ENCODE data around the gene DACH1. TPM values are rescaled to one million over a fixed set of nuclear protein-coding genes. Genes with fewer than 3 reads are reported as not detected.

Gene DACH1
- total and polyA plus RNA-seq, 2 of the 8 experiments (the other 6 are each of a cell fraction or from before 2014, with no cell fraction given), result 0.12 to 0.67 TPM

DNA sequence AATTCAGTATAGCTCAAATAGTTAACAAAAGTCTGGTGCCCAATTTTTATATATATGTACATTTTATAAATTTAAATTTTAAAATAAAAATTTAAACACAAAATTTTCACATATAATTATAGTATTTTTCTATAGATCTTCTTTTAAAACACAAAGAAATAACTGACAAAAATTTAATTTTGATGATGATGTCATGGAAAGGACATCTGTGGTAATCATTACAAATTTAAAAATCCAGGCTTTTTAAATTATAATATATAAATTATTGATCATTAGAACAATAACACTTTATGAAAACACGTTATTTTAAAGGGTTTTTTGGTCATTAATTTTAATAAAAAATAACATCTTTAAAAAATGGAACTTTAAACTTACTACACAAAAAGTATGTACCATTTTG is 381.1 kb downstream of the DACH1 start (continued):
- TF ChIP-seq RNF2 (IDR thresholded peaks at IDR 0.05; ENCODE audit: borderline replicate concordance, low read depth, low read length, missing control alignments, poor library complexity, severe bottlenecking), result no peak
- no peak for TF ChIP-seq SP2 (IDR thresholded peaks at IDR 0.05; ENCODE audit: low read length)
- no peak for TF ChIP-seq TBP (IDR thresholded peaks at IDR 0.05; ENCODE audit: low read depth, low read length)
- no peak for TF ChIP-seq JUN (IDR thresholded peaks at IDR 0.05; ENCODE audit: low read depth, low read length)
- TF ChIP-seq, protein P1, sequence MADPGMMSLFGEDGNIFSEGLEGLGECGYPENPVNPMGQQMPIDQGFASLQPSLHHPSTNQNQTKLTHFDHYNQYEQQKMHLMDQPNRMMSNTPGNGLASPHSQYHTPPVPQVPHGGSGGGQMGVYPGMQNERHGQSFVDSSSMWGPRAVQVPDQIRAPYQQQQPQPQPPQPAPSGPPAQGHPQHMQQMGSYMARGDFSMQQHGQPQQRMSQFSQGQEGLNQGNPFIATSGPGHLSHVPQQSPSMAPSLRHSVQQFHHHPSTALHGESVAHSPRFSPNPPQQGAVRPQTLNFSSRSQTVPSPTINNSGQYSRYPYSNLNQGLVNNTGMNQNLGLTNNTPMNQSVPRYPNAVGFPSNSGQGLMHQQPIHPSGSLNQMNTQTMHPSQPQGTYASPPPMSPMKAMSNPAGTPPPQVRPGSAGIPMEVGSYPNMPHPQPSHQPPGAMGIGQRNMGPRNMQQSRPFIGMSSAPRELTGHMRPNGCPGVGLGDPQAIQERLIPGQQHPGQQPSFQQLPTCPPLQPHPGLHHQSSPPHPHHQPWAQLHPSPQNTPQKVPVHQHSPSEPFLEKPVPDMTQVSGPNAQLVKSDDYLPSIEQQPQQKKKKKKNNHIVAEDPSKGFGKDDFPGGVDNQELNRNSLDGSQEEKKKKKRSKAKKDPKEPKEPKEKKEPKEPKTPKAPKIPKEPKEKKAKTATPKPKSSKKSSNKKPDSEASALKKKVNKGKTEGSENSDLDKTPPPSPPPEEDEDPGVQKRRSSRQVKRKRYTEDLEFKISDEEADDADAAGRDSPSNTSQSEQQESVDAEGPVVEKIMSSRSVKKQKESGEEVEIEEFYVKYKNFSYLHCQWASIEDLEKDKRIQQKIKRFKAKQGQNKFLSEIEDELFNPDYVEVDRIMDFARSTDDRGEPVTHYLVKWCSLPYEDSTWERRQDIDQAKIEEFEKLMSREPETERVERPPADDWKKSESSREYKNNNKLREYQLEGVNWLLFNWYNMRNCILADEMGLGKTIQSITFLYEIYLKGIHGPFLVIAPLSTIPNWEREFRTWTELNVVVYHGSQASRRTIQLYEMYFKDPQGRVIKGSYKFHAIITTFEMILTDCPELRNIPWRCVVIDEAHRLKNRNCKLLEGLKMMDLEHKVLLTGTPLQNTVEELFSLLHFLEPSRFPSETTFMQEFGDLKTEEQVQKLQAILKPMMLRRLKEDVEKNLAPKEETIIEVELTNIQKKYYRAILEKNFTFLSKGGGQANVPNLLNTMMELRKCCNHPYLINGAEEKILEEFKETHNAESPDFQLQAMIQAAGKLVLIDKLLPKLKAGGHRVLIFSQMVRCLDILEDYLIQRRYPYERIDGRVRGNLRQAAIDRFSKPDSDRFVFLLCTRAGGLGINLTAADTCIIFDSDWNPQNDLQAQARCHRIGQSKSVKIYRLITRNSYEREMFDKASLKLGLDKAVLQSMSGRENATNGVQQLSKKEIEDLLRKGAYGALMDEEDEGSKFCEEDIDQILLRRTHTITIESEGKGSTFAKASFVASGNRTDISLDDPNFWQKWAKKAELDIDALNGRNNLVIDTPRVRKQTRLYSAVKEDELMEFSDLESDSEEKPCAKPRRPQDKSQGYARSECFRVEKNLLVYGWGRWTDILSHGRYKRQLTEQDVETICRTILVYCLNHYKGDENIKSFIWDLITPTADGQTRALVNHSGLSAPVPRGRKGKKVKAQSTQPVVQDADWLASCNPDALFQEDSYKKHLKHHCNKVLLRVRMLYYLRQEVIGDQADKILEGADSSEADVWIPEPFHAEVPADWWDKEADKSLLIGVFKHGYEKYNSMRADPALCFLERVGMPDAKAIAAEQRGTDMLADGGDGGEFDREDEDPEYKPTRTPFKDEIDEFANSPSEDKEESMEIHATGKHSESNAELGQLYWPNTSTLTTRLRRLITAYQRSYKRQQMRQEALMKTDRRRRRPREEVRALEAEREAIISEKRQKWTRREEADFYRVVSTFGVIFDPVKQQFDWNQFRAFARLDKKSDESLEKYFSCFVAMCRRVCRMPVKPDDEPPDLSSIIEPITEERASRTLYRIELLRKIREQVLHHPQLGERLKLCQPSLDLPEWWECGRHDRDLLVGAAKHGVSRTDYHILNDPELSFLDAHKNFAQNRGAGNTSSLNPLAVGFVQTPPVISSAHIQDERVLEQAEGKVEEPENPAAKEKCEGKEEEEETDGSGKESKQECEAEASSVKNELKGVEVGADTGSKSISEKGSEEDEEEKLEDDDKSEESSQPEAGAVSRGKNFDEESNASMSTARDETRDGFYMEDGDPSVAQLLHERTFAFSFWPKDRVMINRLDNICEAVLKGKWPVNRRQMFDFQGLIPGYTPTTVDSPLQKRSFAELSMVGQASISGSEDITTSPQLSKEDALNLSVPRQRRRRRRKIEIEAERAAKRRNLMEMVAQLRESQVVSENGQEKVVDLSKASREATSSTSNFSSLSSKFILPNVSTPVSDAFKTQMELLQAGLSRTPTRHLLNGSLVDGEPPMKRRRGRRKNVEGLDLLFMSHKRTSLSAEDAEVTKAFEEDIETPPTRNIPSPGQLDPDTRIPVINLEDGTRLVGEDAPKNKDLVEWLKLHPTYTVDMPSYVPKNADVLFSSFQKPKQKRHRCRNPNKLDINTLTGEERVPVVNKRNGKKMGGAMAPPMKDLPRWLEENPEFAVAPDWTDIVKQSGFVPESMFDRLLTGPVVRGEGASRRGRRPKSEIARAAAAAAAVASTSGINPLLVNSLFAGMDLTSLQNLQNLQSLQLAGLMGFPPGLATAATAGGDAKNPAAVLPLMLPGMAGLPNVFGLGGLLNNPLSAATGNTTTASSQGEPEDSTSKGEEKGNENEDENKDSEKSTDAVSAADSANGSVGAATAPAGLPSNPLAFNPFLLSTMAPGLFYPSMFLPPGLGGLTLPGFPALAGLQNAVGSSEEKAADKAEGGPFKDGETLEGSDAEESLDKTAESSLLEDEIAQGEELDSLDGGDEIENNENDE (IDR thresholded peaks at IDR 0.05; ENCODE audit: insufficient replicate concordance, low read length), result no peak

Data from H1 (cell line).